Right ventricle myocardium inferior (tissue), 1 donor: Measurements from ENCODE around the gene ROPN1. TPM values are rescaled to one million over a fixed set of nuclear protein-coding genes. Genes with fewer than 3 reads are reported as not detected.
"Not testable (repeated sequence)": the region's sequence is repeated elsewhere in the genome, so short reads cannot be mapped to it uniquely, and the experiment has no call there.

Experiments
- ATAC-seq: fragments of 200-7000 bp; cut with Tn5 transposase; one replicate; pipeline ENCODE4 v1.9.1; 2020; ENCODE audit warnings: mild to moderate bottlenecking, moderate library complexity
- DNase-seq: peaks from one replicate; pipeline ENCODE4 v3.0.0; 2021; ENCODE audit errors: missing footprints
- intact Hi-C: fragments of 100-400 bp; cut with DNase I; formaldehyde crosslinking; loops from one replicate; pipeline ENCODE4 v1.11.0; 2022
- total RNA-seq: library from RNA; stranded (reverse); fragmentation: NEBNext Ultra II Directional; extraction: Animal tissue kit (Norgen Biotek cat#: 25700); gene quantifications from one replicate; pipeline ENCODE4 v1.2.1, GENCODE V29; 2021
- donor health status: DM: no; HTN: yes; CAD: no; lungs with severe emphysema.

ROPN1 gene
- total RNA-seq, 1 donor from 2014 or later = not detected

GRCh38 chr3:124007186-124007585 is 15.3 kb upstream of the ROPN1 start:
- no peak for ATAC-seq
- intact Hi-C loops = no loop called here
- DNase-seq = no peak

GRCh38 chr3:124002405-124003079 is 10.6 kb upstream of the ROPN1 start:
- intact Hi-C loops, ATAC-seq, DNase-seq: not testable (repeated sequence)

- ATAC-seq, intact Hi-C loops, DNase-seq: not testable (repeated sequence)
Measured at GRCh38 chr3:124001366-124001765, 9.4 kb upstream of the ROPN1 start.

GRCh38 chr3:123997543-123997942 is 5.6 kb upstream of the ROPN1 start:
- ATAC-seq (no peak), DNase-seq (no peak)
- intact Hi-C loops = no loop called here

- intact Hi-C loops = no loop called here
- ATAC-seq = no peak
Measured at GRCh38 chr3:123993818-123994217, 1.9 kb upstream of the ROPN1 start.

GRCh38 chr3:123986427-123986826 is 5.5 kb downstream of the ROPN1 start:
- DNase-seq (no peak), ATAC-seq (no peak)
- intact Hi-C loops = no loop called here

More at GRCh38 chr3:123993818-123994217, 1.9 kb upstream of the ROPN1 start:
- DNase-seq = no peak

- ATAC-seq (no peak), DNase-seq (no peak)
- intact Hi-C loops = no loop called here
Measured at GRCh38 chr3:123984957-123985356, 7.0 kb downstream of the ROPN1 start.

GRCh38 chr3:123984350-123984749 is 7.6 kb downstream of the ROPN1 start:
- DNase-seq (no peak), ATAC-seq (no peak)
- intact Hi-C loops = no loop called here

- intact Hi-C loops, DNase-seq, ATAC-seq: not testable (repeated sequence)
Measured at GRCh38 chr3:123981317-123981716, 10.6 kb downstream of the ROPN1 start.

GRCh38 chr3:123980539-123980938 is 11.4 kb downstream of the ROPN1 start:
- DNase-seq (no peak), ATAC-seq (no peak)
- intact Hi-C loops = no loop called here

- DNase-seq, intact Hi-C loops: not testable (repeated sequence)
- ATAC-seq = peak; percentile 84
Measured at GRCh38 chr3:123979525-123980501, 12.1 kb downstream of the ROPN1 start.

GRCh38 chr3:123976904-123977303 is 15.0 kb downstream of the ROPN1 start:
- DNase-seq, ATAC-seq, intact Hi-C loops: not testable (repeated sequence)

GRCh38 chr3:123976181-123976898 is 15.6 kb downstream of the ROPN1 start:
- intact Hi-C loops, ATAC-seq, DNase-seq: not testable (repeated sequence)

GRCh38 chr3:123975030-123975429 is 16.9 kb downstream of the ROPN1 start:
- DNase-seq, intact Hi-C loops: not testable (repeated sequence)
- peak; percentile 54 for ATAC-seq

GRCh38 chr3:123971406-123971805 is 20.5 kb downstream of the ROPN1 start:
- intact Hi-C loops = no loop called here
- no peak for DNase-seq
- no peak for ATAC-seq

GRCh38 chr3:123967260-123967659 is 24.7 kb downstream of the ROPN1 start:
- intact Hi-C loops, DNase-seq, ATAC-seq: not testable (repeated sequence)

- intact Hi-C loops, DNase-seq, ATAC-seq: not testable (repeated sequence)
Measured at GRCh38 chr3:123966799-123967198, 25.1 kb downstream of the ROPN1 start.

GRCh38 chr3:123964793-123965192 is 27.1 kb downstream of the ROPN1 start:
- ATAC-seq, intact Hi-C loops, DNase-seq: not testable (repeated sequence)

GRCh38 chr3:123961508-123961856 is 30.4 kb downstream of the ROPN1 start:
- DNase-seq (no peak), ATAC-seq (no peak)
- intact Hi-C loops = no loop called here
